Activated CD8-positive, alpha-beta T cell treated with anti-CD3 and anti-CD28 coated beads, Interleukin-2, amount 10 ng/mL, durations not matched to agents 7 days and 5 days (primary cell): ENCODE data around the gene NRDC. TPM values are rescaled to one million over a fixed set of nuclear protein-coding genes. Genes with fewer than 3 reads are reported as not detected.

Experiments used
- microRNA-seq: library from miRNA; unstranded; fragments of <30 nt; microRNA quantifications from one replicate; pipeline ENCODE4 v1.2.0, GENCODE V29; 2022
- total RNA-seq, 2 experiments: library from RNA; stranded (reverse); gene quantifications; one replicate each; pipeline ENCODE4 v1.2.3, GENCODE V29; 2021

The NRDC gene
- total RNA-seq, 2 experiments from 2014 or later = 153 to 157 TPM

Small RNAs within 50 kb of the gene (microRNA-seq; reads per million reads assigned to microRNA genes)
- not detected for gene MIR761

Other genes starting within 250 kb of the NRDC start
- gene RAB3B, start 112.0 kb upstream of the NRDC start, total RNA-seq = under 1 TPM; 0.08 TPM
- 10 to 100 TPM; 14.6 to 15.2 TPM for gene KTI12, start 155.1 kb upstream of the NRDC start, total RNA-seq
- gene TXNDC12, start 176.5 kb upstream of the NRDC start, total RNA-seq = 10 to 100 TPM; 41.1 to 45.9 TPM
- gene BTF3L4, start 177.6 kb upstream of the NRDC start, total RNA-seq = 10 to 100 TPM; 34.5 to 37.1 TPM